ENCODE results near the gene ZNF117. TPM values are rescaled to one million over a fixed set of nuclear protein-coding genes. Genes with fewer than 3 reads are reported as not detected.

Gene ZNF117
- total RNA-seq, 1 experiment from 2014 or later, result 7.0 TPM

- no peak for TF ChIP-seq ZNF423 (CRISPR knock-in tag; IDR thresholded peaks at IDR 0.05)
Observed at GRCh38 chr7:64992971-64993370, 2.1 kb upstream of the ZNF117 start (continued).

- no peaks in the 10 kb centered on the region for H3K4me1 Mint-ChIP-seq
- peaks cover 88% of the 10 kb centered on the region for H3K36me3 Mint-ChIP-seq
- POLR2A ChIA-PET, result no interaction called here
Observed at GRCh38 chr7:64990216-64990615, 620 bp downstream of the ZNF117 start.

GRCh38 chr7:64978497-64979203, 12.2 kb downstream of the ZNF117 start:
- Mint-ChIP-seq H3K9me3 (peaks cover 83% of the 10 kb centered on the region), H3K27me3 (ENCODE audit: low read depth) (peaks cover 11% of the 10 kb centered on the region), H3K36me3 (peaks cover 77% of the 10 kb centered on the region), H3K27ac (no peak overlapping the region), H3K4me1 (no peaks in the 10 kb centered on the region), H3K4me3 (no peak overlapping the region)
- no peak for ATAC-seq
- TF ChIP-seq ZNF425 (CRISPR knock-in tag; conservative IDR thresholded peaks at IDR 0.05), result no peak
- ChIA-PET CTCF (no interaction called here), POLR2A (no interaction called here)
- DNase-seq (ENCODE audit: low spot score), result no peak

More at GRCh38 chr7:64990216-64990615, 620 bp downstream of the ZNF117 start:
- no peak for TF ChIP-seq FOXP4 (CRISPR knock-in tag; IDR thresholded peaks at IDR 0.05)
- TF ChIP-seq NFE2L1 (CRISPR knock-in tag; IDR thresholded peaks at IDR 0.05), result no peak
- H3K27me3 Mint-ChIP-seq (ENCODE audit: low read depth), result peaks cover 2% of the 10 kb centered on the region; the same call in 1 of the 2 replicates
- no peak for ATAC-seq
- no peak overlapping the region for H3K27ac Mint-ChIP-seq
- CTCF ChIA-PET, result no interaction called here
- no peak for DNase-seq (ENCODE audit: low spot score)
- no peak overlapping the region for H3K4me3 Mint-ChIP-seq
- H3K9me3 Mint-ChIP-seq, result peaks cover 89% of the 10 kb centered on the region

- DNase-seq (ENCODE audit: low spot score), result no peak
- Mint-ChIP-seq H3K4me3 (no peak overlapping the region), H3K36me3 (peaks cover 38% of the 10 kb centered on the region), H3K9me3 (peaks cover 62% of the 10 kb centered on the region), H3K27ac (no peak overlapping the region), H3K4me1 (0 out of 2 replicates have a peak, but pooled peaks cover 3% of the 10 kb centered on the region), H3K27me3 (ENCODE audit: low read depth) (peaks cover 7% of the 10 kb centered on the region; the same call in 1 of the 2 replicates)
- CTCF ChIA-PET, result no interaction called here
- ATAC-seq, result no peak
- POLR2A ChIA-PET, result no interaction called here
- TF ChIP-seq ZNF317 (CRISPR knock-in tag; IDR thresholded peaks at IDR 0.05; ENCODE audit: borderline replicate concordance, low read depth) (no peak), FOXP1 (CRISPR knock-in tag; IDR thresholded peaks at IDR 0.05; ENCODE audit: borderline replicate concordance) (no peak), ZNF416 (CRISPR knock-in tag; IDR thresholded peaks at IDR 0.05) (no peak), ELF4 (CRISPR knock-in tag; IDR thresholded peaks at IDR 0.05; ENCODE audit: low read depth) (no peak), ATF1 (CRISPR knock-in tag; IDR thresholded peaks at IDR 0.05) (no peak), ZNF425 (CRISPR knock-in tag; conservative IDR thresholded peaks at IDR 0.05) (no peak), OVOL2 (CRISPR knock-in tag; IDR thresholded peaks at IDR 0.05; ENCODE audit: borderline replicate concordance) (no peak), NFYB (CRISPR knock-in tag; conservative IDR thresholded peaks at IDR 0.05; ENCODE audit: low read depth) (no peak), ETV6 (CRISPR knock-in tag; IDR thresholded peaks at IDR 0.05) (no peak), AR (CRISPR knock-in tag; IDR thresholded peaks at IDR 0.05) (no peak), ARID4B (CRISPR knock-in tag; IDR thresholded peaks at IDR 0.05; ENCODE audit: borderline replicate concordance) (no peak)
Observed at GRCh38 chr7:64965594-64965993, 25.2 kb downstream of the ZNF117 start.

Measured in WTC11 (cell line).